Uterus (tissue), 4 donors: ENCODE measurements around the gene PTK7. TPM values are rescaled to one million over a fixed set of nuclear protein-coding genes. Genes with fewer than 3 reads are reported as not detected.
"Not testable (repeated sequence)": the region's sequence is repeated elsewhere in the genome, so short reads cannot be mapped to it uniquely, and the experiment has no call there.

Source experiments
- DNase-seq, 2 donors: peaks; one replicate each; pipeline ENCODE4 v3.0.0-alpha.2; 2019 to 2020
- H3K27ac ChIP-seq, 2 donors: fragments of 200-600 bp; sonication (generic); 1 replicate in 1 of 2; 2 replicates in 1 of 2; pipeline ENCODE4 v1.5.1; 2016 to 2018
- H3K27me3 ChIP-seq, 2 donors: fragments of 200-600 bp; sonication (generic); one replicate each; pipeline ENCODE4 v1.5.1; 2018 to 2019; ENCODE audit warnings: control low read depth in 1 of 2
- H3K36me3 ChIP-seq, 2 donors: fragments of 200-600 bp; sonication (generic); one replicate each; pipeline ENCODE4 v1.5.1; 2019; ENCODE audit warnings: control low read depth in 1 of 2
- H3K4me1 ChIP-seq, 2 donors: fragments of 200-600 bp; sonication (generic); one replicate each; pipeline ENCODE4 v1.5.1; 2018 to 2019; ENCODE audit warnings: control low read depth in 1 of 2
- H3K4me3 ChIP-seq, 2 donors: fragments of 200-600 bp; sonication (generic); 1 replicate in 1 of 2; 2 replicates in 1 of 2; pipeline ENCODE4 v1.5.1; 2018 to 2019; ENCODE audit warnings: mild to moderate bottlenecking in 1 of 2
- H3K9me3 ChIP-seq, 2 donors: fragments of 200-600 bp; sonication (generic); one replicate each; pipeline ENCODE4 v1.5.1; 2019; ENCODE audit warnings: control low read depth in 1 of 2
- CTCF ChIP-seq, 4 experiments: fragments of 200-600 bp in 2 of 4; fragments of 450-650 bp in 2 of 4; sonication (generic) in 2 of 4; IDR thresholded peaks; one replicate each; pipeline ENCODE4 v1.5.1; 2016 to 2019; ENCODE audit warnings: antibody characterized with exemption in 4 of 4, mild to moderate bottlenecking in 2 of 4, moderate library complexity in 1 of 4
- POLR2A ChIP-seq, 2 donors: fragments of 450-650 bp; IDR thresholded peaks; one replicate each; pipeline ENCODE4 v1.6.1; 2016; ENCODE audit warnings: antibody characterized with exemption in 2 of 2, mild to moderate bottlenecking in 1 of 2, moderate library complexity in 1 of 2
- intact Hi-C: fragments of 100-400 bp; cut with DNase I; formaldehyde crosslinking; loops from one replicate; pipeline ENCODE4 v1.15.1; 2023; ENCODE audit warnings: low total_unique reads
- total RNA-seq, 4 donors: library from RNA; depleted of rRNA in 3 of 4; stranded (reverse); fragments of >200 nt in 3 of 4; gene quantifications; one replicate each; pipeline versions ENCODE4 v1.1.0 to v1.2.4, GENCODE V29; 2014 to 2023
- donor health status: DM: yes; HTN: yes; CAD: no.

Gene PTK7
- total RNA-seq, 4 donors from 2014 or later = 53.8 to 247 (median 153) TPM

GRCh38 chr6:43077333-43077809 lies 1.3 kb downstream of the PTK7 start:
- no peak for DNase-seq
- intact Hi-C loops = loop anchor here (10.0 kb wide), 1 partner anchor 47 kb away; no protein-coding TSS in a partner anchor
- peak overlapping the region; percentile 69 to 80 for H3K4me3 ChIP-seq
- H3K9me3 ChIP-seq = no peaks in the 10 kb centered on the region
- H3K4me1 ChIP-seq = peaks cover 0 to 4% of the 10 kb centered on the region in 2 donors
- H3K36me3 ChIP-seq = no peaks in the 10 kb centered on the region
- TF ChIP-seq POLR2A (IDR thresholded peaks at IDR 0.05) (no peak), CTCF (IDR thresholded peaks at IDR 0.05) (no peak)
- peak overlapping the region; percentile 85 to 94 for H3K27ac ChIP-seq
- no peaks in the 10 kb centered on the region for H3K27me3 ChIP-seq

- no peaks in the 10 kb centered on the region for H3K9me3 ChIP-seq
- H3K4me1 ChIP-seq = peaks cover 0 to 4% of the 10 kb centered on the region in 2 donors
- TF ChIP-seq CTCF (IDR thresholded peaks at IDR 0.05) = no peak
- TF ChIP-seq POLR2A (IDR thresholded peaks at IDR 0.05) = no peak
- no peaks in the 10 kb centered on the region for H3K27me3 ChIP-seq
- H3K4me3 ChIP-seq = peak overlapping the region in 1 of 2 donors; percentile 80
- H3K27ac ChIP-seq = peak overlapping the region; percentile 85 to 94
- intact Hi-C loops = loop anchor here (10.0 kb wide), 1 partner anchor 47 kb away; no protein-coding TSS in a partner anchor
- H3K36me3 ChIP-seq = no peaks in the 10 kb centered on the region
- peak; percentile 55 to 58 for DNase-seq
Measured at GRCh38 chr6:43077981-43078511, 1.9 kb downstream of the PTK7 start.

DNA sequence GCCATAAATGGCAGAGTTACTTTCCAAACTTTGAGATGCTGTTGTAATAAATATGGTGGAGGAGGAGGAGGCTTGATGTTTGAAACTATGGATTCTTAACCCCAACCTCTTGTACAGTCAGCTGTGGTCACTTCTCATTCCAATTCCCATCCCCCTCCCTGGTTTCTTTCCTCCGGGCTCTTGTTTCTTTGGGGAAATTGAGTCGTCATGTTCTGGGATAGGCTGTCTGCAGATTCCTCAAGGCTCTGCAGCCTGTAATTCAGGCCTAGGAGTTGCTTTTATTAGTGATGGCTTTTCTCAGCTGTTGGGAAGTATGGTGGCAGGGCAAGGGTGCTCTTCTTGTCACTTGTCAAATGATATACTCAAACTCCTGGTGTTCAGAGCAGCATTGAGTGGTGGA lies 2.6 kb downstream of the PTK7 start:
- intact Hi-C loops = loop anchor here (10.0 kb wide), 1 partner anchor 46 kb away; no protein-coding TSS in a partner anchor
- H3K27ac ChIP-seq = peak overlapping the region; percentile 85 to 94
- H3K9me3 ChIP-seq = no peaks in the 10 kb centered on the region
- TF ChIP-seq POLR2A (IDR thresholded peaks at IDR 0.05) (no peak), CTCF (IDR thresholded peaks at IDR 0.05) (no peak)
- H3K4me1 ChIP-seq = peaks cover 0 to 4% of the 10 kb centered on the region in 2 donors
- H3K4me3 ChIP-seq = no peak overlapping the region
- H3K36me3 ChIP-seq = no peaks in the 10 kb centered on the region
- no peaks in the 10 kb centered on the region for H3K27me3 ChIP-seq
- DNase-seq = no peak

- no peaks in the 10 kb centered on the region for H3K9me3 ChIP-seq
- H3K27ac ChIP-seq = no peak overlapping the region
- intact Hi-C loops = no loop called here
- no peak for DNase-seq
- TF ChIP-seq POLR2A (IDR thresholded peaks at IDR 0.05) (no peak), CTCF (IDR thresholded peaks at IDR 0.05) (no peak)
- no peaks in the 10 kb centered on the region for H3K27me3 ChIP-seq
- H3K4me3 ChIP-seq = no peak overlapping the region
- no peaks in the 10 kb centered on the region for H3K36me3 ChIP-seq
- H3K4me1 ChIP-seq = no peaks in the 10 kb centered on the region
Measured at GRCh38 chr6:43081043-43081442, 4.9 kb downstream of the PTK7 start.

DNA sequence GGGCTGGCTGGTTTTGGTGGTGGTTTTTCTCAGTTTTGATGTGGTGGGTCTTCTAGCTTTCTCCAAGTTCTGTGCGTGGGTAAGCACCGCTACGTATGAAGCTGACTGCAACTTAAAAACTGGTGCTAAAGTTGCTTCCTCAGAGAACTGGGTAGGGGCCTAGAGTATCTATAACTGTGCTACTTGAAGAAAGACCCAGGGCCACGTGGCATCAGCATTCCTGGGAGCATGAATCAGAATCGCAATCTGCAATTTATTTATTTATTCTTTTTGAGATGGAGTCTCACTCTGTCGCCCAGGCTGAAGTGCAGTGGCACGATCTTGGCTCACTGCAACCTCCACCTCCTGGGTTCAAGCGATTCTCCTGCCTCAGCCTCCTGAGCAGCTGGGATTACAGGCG lies 5.8 kb downstream of the PTK7 start:
- H3K4me1 ChIP-seq, H3K27ac ChIP-seq, H3K9me3 ChIP-seq, intact Hi-C loops, H3K27me3 ChIP-seq, DNase-seq, H3K4me3 ChIP-seq, H3K36me3 ChIP-seq: not testable (repeated sequence)
